ENCODE data around the gene PP2D1. TPM values are rescaled to one million over a fixed set of nuclear protein-coding genes. Genes with fewer than 3 reads are reported as not detected.

Gene PP2D1
- total and polyA plus RNA-seq, 9 of the 15 experiments (the other 6 are each of a cell fraction or from before 2014, with no cell fraction given) = 0.07 to 0.10 TPM; not detected in 7

- TF ChIP-seq E2F8 (IDR thresholded peaks at IDR 0.05; ENCODE audit: low read depth, partially characterized antibody) (peak; percentile 44), MAZ (CRISPR knock-in tag; conservative IDR thresholded peaks at IDR 0.05 in 1 of 2, IDR thresholded peaks at IDR 0.05 in 1 of 2) (peak in 1 of 2 experiments; percentile 49; a peak in 1 of 4 replicates), GABPB2 (CRISPR knock-in tag; conservative IDR thresholded peaks at IDR 0.05) (no peak), ZNF318 (IDR thresholded peaks at IDR 0.05; ENCODE audit: borderline replicate concordance in 1 of 2, low read depth in 1 of 2) (0 out of 4 replicates have a peak, but pooled peaks have one; percentile 19 to 92), NCOA4 (IDR thresholded peaks at IDR 0.05; ENCODE audit: partially characterized antibody) (no peak), SREBF2 (CRISPR knock-in tag; IDR thresholded peaks at IDR 0.05) (no peak), NEUROD1 (IDR thresholded peaks at IDR 0.05; ENCODE audit: borderline replicate concordance, low read depth, low read length, partially characterized antibody) (peak; percentile 72), MAFF (IDR thresholded peaks at IDR 0.05; ENCODE audit: low read length) (peak; percentile 6; the same call in 1 of the 2 replicates), ATF7 (IDR thresholded peaks at IDR 0.05) (peak; percentile 95), E2F6 (IDR thresholded peaks at IDR 0.05; ENCODE audit: borderline replicate concordance in 1 of 2, extremely low read depth in 1 of 2, insufficient read depth in 1 of 2, insufficient read length in 1 of 2, low read depth in 1 of 2, low read length in 1 of 2, poor library complexity in 1 of 2, severe bottlenecking in 1 of 2) (no peak), ZNF280A (IDR thresholded peaks at IDR 0.05; ENCODE audit: low read depth, partially characterized antibody) (no peak), MTA1 (IDR thresholded peaks at IDR 0.05; ENCODE audit: borderline replicate concordance) (peak; percentile 90)
These were observed 11.0 kb upstream of the PP2D1 start (continued) for GRCh38 chr3:20022954-20023622.

Data from K562 (cell line).